ENCODE results near the gene OXLD1.

DNA sequence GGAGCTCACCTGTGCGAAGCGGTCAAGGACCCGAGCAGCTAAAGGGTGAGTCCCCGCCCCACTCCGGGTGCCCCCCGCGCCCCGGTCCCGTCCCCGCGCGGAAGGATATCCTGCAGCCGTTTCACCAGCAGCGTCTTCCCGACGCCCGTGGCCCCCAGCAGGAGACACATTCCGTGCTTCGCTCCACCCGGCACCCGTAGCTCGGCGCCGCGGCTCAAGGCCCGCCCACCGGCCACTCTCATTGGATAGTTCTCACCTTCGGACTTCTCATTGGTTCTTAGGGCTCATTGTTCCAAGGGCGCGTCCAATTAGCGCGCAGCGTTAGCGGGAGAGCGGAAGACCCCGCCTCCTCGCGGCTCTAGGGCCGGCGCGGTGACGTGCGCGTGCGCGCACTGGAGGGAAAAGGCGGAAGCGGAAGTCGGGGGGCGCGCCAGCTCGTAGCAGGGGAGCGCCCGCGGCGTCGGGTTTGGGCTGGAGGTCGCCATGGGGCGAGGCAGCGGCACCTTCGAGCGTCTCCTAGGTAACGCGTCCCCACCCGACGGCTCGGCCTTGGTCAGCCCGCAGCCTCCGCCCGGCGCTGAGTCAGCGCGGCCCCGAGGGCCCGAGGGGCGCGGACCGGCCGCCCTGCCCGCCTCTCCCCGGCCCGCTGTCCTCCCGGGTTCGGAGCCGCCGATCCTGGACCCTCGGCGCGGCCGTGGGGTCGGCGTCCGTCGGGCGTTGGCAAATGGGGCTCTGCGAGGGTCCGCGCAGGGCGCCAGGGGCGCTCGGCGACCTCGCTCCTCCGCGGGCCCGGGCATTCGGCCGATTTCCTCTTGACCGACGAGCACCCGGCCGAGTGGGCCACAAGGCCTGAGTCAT, 17.4 kb upstream of the OXLD1 start, which contains the start of the genes ARL16 and HGS:
- TF ChIP-seq CTCF (IDR thresholded peaks at IDR 0.05) (peak in 1 of 4 experiments; percentile 30), POLR2A (IDR thresholded peaks at IDR 0.05) (peak in 1 of 2 donors; percentile 71)

All from uterus (tissue), 2 donors.